Measurements from ENCODE around the gene FADS2.
A peak's percentile ranks its signal among the peaks of the same experiment; 100 is the strongest.

FADS2 gene

DNA sequence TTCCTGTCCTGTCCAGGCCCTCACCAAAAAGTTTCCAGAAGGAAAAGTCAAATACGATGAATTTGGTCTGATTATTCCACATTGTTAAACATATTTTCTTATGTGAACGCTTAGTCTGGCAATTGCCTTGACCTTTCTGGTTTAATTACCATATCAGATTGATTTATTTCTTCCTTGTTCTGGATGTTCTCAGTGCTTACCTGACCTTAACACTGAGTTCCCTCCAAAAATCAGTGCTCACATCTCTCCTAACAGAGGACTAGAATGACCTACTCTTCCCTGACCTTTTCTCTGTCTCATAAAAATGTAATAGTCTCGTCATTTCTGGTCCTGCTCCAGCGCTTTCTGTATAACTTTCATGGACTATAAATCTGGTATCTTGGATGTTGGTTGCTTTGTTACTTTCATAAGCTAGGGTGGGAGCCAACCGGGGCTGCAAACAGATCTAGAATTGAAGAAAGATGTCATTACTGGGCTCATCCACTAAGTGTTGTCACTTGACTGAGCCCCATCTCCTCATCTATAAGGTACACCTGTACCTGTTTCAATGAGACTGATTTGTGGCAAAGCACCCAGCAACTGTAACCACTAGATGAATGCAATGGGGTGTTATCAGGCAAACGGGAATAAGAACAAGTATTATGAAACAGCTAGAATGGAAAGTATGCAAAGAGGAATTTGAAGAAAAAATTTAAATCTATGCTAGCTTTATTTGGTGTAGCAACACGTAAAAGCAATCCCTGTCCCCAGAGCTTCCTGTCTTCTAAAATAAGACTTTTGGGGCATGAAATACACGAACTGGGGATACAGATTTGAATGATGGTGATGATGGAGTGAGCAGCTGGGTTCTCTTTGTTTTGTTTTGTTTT is 2.4 kb downstream of the FADS2 start:
- no peak for DNase-seq (ENCODE audit: insufficient read length)
- FAIRE-seq, result peak; percentile 46
- TF ChIP-seq POLR2A (IDR thresholded peaks at IDR 0.05; ENCODE audit: low read depth, low read length) (no peak), POLR2AphosphoS5 (IDR thresholded peaks at IDR 0.05; ENCODE audit: low read depth, low read length) (no peak), TAF1 (IDR thresholded peaks at IDR 0.05; ENCODE audit: borderline replicate concordance, low read depth, low read length) (no peak)

DNA sequence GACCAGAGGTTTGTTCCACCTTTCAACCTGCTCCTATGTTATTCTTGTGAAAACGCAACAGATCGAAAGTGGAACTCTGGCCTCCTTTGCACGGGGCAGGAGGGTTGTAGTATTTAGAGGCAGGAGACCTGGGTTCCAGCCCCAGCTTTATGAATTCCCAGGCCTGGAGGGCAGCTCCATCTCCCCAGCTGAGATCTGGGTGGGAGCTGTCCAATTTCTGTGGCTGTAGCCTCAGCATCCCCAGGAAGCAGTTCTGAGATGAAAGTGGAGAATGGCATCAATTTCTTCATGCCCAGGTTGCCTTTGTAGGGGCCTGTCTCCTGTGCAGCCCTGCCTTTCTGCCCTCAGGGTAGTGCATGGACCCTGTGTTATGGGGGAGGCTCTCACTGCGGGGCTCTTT is 4.1 kb downstream of the FADS2 start:
- FAIRE-seq (no peak), DNase-seq (ENCODE audit: insufficient read length) (no peak)
- TF ChIP-seq POLR2AphosphoS5 (IDR thresholded peaks at IDR 0.05; ENCODE audit: low read depth, low read length), result no peak
- TF ChIP-seq TAF1 (IDR thresholded peaks at IDR 0.05; ENCODE audit: borderline replicate concordance, low read depth, low read length), result no peak
- no peak for TF ChIP-seq POLR2A (IDR thresholded peaks at IDR 0.05; ENCODE audit: low read depth, low read length)

DNA sequence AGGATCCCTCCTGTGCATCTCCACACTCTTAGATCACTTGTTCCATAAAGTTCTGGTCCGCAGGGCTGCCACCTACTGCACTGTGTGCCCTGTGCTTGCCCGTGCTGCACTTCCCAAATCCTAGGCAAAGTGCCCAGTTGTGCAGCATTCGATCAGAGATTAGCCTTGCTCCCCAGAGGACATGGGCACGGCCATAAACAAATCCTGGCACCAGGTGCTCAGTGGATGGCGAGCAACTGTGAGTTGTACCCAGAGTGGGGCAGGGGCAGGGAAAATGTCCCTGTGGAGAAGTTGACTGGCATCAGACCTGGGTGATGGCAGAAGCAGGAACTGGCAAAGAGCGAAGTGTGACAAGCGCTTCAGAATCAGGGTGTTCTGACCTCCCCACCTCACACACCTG is 4.7 kb downstream of the FADS2 start:
- FAIRE-seq (no peak), DNase-seq (ENCODE audit: insufficient read length) (no peak)

DNA sequence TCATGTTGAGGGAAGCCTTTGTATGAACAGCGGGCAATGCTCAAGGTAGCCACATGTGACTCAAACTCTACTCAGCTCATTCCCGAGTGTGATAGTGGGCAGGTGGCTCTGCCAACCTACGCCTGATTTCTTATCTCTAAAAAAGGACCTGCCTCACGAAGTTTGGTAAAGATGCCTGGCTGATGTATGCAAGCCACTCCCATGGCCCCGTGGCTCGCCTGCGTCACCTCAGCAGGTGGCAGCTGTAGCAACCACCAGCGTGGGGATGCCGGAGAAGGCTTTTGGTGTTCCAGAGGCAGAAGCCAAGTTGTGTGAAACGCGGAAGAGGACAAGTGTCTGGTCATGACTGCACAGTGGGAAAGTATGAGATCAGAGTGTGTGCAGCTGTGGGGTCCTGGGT is 5.4 kb downstream of the FADS2 start:
- FAIRE-seq, result no peak
- DNase-seq (ENCODE audit: insufficient read length), result no peak
- TF ChIP-seq POLR2AphosphoS5 (IDR thresholded peaks at IDR 0.05; ENCODE audit: low read depth, low read length) (no peak), TAF1 (IDR thresholded peaks at IDR 0.05; ENCODE audit: borderline replicate concordance, low read depth, low read length) (no peak), POLR2A (IDR thresholded peaks at IDR 0.05; ENCODE audit: low read depth, low read length) (no peak)

More for the DNA sequence above, 4.7 kb downstream of the FADS2 start:
- no peak for TF ChIP-seq TAF1 (IDR thresholded peaks at IDR 0.05; ENCODE audit: borderline replicate concordance, low read depth, low read length)
- TF ChIP-seq POLR2A (IDR thresholded peaks at IDR 0.05; ENCODE audit: low read depth, low read length), result no peak
- TF ChIP-seq POLR2AphosphoS5 (IDR thresholded peaks at IDR 0.05; ENCODE audit: low read depth, low read length), result no peak

DNA sequence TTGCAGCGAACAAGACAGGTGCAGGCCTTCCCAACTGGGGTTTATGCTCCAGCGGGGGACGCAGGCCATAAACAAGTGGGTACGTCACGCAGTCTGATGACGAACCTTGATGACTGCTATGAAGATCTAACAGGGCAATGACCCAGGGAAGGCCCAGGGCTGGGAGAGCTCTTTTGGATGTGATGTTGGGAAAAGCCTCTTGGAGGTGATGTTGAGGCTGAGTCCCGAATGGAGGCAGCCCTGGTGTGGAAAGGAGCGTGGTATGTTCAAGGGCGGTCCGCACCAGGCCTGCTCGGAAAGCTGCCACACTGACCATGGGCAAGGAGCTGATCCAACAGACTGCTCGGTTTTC is 5.8 kb downstream of the FADS2 start:
- TF ChIP-seq TAF1 (IDR thresholded peaks at IDR 0.05; ENCODE audit: borderline replicate concordance, low read depth, low read length) (no peak), POLR2AphosphoS5 (IDR thresholded peaks at IDR 0.05; ENCODE audit: low read depth, low read length) (no peak), POLR2A (IDR thresholded peaks at IDR 0.05; ENCODE audit: low read depth, low read length) (no peak)
- DNase-seq (ENCODE audit: insufficient read length), result no peak
- FAIRE-seq, result peak; percentile 51

DNA sequence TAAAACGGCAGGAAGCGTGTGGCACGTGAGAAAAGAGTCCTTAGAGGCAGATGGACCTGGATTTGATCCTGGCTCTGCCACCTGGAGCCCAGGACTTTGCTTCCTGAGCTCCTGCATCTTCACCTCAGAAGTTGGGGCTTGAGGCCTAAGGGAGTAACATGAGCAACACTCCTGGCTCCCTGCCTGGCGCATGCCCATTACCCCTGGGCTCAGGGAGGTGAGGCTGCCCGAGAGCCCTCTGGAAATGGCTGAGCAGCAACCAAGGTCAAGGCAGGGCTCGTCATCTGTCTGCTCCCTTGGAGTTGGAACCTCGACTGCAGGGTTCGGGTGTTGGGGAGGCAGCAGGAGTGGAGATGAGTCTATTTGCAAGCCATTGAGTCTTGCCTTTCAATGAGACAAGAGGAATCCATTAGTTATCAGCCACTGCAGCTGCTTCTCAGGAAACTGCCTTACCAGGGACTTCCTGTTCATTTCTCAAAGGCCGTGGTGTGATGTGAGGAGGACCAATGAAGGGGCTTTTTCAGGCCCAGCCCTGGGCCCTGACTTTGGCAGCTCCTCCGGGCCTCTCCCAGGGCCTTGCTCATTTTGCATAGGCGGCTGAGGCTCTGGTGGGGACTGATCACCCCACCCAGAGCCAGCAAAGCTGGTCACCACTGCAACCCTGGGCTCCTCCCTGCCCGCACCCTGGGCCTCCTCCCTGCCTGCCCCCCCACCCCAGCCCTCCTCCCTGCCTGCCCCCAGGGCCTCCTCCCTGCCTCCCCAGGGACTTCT is 6.4 kb downstream of the FADS2 start:
- DNase-seq (ENCODE audit: insufficient read length), result peak; percentile 88
- TF ChIP-seq POLR2A (IDR thresholded peaks at IDR 0.05; ENCODE audit: low read depth, low read length) (peak; percentile 72), TAF1 (IDR thresholded peaks at IDR 0.05; ENCODE audit: borderline replicate concordance, low read depth, low read length) (no peak), POLR2AphosphoS5 (IDR thresholded peaks at IDR 0.05; ENCODE audit: low read depth, low read length) (peak; percentile 88)
- FAIRE-seq, result peak; percentile 93

DNA sequence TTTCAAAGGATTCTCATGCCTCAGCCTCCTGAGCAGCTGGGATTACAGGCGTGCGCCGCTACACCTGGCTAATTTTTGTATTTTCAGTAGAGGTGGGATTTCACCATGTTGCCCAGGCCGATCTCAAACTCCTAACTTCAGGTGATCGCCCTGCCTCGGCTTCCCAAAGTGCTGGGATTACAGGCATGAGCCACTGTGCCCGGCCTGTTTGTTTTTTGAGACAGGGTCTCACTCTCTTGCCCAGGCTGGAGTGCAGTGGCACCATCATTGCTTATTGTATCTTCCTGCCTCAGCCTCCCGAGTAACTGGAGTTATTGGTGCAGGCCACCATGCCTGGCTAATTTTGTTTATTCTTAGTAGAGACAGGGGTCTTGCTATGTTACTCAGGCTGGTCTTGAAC is 8.1 kb downstream of the FADS2 start:
- no peak for TF ChIP-seq POLR2A (IDR thresholded peaks at IDR 0.05; ENCODE audit: low read depth, low read length)
- TF ChIP-seq POLR2AphosphoS5 (IDR thresholded peaks at IDR 0.05; ENCODE audit: low read depth, low read length), result no peak
- no peak for TF ChIP-seq TAF1 (IDR thresholded peaks at IDR 0.05; ENCODE audit: borderline replicate concordance, low read depth, low read length)
- no peak for FAIRE-seq
- no peak for DNase-seq (ENCODE audit: insufficient read length)

DNA sequence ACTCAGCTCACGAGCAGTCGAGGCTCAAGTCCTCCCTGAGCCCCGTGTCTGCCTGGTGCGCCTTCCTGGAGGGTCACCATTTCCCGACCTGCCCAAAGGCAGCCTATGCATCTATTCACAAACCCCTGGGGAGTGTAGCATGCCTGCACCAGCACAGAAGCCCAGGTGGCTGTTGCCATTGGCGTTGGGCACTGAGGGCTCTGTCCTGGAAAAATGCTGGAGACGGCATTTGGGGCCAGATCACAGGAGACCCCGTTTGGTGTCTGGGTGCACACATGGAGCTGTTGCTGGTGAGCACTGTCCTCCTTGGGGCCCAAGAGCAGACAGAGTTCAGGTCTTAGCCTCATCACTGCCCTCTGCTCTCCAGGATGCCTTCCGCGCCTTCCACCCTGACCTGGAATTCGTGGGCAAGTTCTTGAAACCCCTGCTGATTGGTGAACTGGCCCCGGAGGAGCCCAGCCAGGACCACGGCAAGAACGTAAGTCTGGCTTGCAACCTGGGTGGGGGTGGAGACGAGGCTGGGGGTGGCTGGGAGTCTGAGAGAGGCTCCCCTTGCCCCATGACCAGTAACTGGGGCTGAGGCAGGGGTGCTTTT is 9.4 kb downstream of the FADS2 start:
- TF ChIP-seq TAF1 (IDR thresholded peaks at IDR 0.05; ENCODE audit: borderline replicate concordance, low read depth, low read length) (no peak), POLR2A (IDR thresholded peaks at IDR 0.05; ENCODE audit: low read depth, low read length) (no peak), POLR2AphosphoS5 (IDR thresholded peaks at IDR 0.05; ENCODE audit: low read depth, low read length) (no peak)
- DNase-seq (ENCODE audit: insufficient read length) (no peak), FAIRE-seq (no peak)

DNA sequence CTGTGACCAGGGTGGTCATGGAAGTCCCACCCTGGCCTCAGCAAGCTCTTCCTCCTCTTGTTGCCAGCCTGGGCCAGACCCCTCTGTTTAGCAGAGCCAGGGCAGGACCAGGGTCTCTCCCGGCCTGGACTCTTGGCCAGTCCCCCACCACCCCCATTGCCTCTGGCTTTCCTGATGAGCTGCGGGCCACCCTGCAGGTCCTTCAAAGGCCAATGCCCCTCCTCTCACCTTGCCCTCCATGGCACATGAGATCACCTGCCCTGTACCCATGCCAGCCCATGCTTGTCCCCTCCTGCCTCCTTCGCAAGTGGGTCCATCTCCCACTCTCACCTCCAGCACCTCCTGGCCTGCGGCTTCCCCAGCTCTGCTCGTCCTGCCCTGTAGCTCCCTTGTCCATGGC is 10.4 kb downstream of the FADS2 start:
- DNase-seq (ENCODE audit: insufficient read length) (no peak), FAIRE-seq (no peak)
- TF ChIP-seq TAF1 (IDR thresholded peaks at IDR 0.05; ENCODE audit: borderline replicate concordance, low read depth, low read length), result no peak
- no peak for TF ChIP-seq POLR2AphosphoS5 (IDR thresholded peaks at IDR 0.05; ENCODE audit: low read depth, low read length)
- no peak for TF ChIP-seq POLR2A (IDR thresholded peaks at IDR 0.05; ENCODE audit: low read depth, low read length)

DNA sequence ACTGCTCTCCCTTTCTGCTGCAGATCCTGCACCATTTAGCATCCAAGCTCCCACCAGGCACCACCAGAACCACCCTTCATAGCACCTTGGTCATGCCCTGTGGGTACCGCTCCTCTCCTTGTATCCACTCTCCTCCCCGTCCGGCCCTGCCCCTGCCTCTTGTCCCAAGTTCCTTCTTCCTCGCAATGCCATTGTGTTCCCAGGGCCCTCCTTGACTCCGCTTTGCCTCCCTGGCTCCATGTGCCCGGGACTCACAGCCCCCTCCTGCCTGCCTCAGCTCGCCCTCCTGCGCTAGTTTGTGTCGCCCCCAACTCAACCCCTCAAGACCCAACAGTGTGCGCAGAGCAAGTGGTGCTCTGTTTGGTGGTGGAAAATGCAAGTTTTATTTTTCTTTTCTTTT is 10.8 kb downstream of the FADS2 start:
- no peak for FAIRE-seq
- no peak for DNase-seq (ENCODE audit: insufficient read length)
- TF ChIP-seq POLR2A (IDR thresholded peaks at IDR 0.05; ENCODE audit: low read depth, low read length), result no peak
- TF ChIP-seq TAF1 (IDR thresholded peaks at IDR 0.05; ENCODE audit: borderline replicate concordance, low read depth, low read length), result no peak
- TF ChIP-seq POLR2AphosphoS5 (IDR thresholded peaks at IDR 0.05; ENCODE audit: low read depth, low read length), result no peak

DNA sequence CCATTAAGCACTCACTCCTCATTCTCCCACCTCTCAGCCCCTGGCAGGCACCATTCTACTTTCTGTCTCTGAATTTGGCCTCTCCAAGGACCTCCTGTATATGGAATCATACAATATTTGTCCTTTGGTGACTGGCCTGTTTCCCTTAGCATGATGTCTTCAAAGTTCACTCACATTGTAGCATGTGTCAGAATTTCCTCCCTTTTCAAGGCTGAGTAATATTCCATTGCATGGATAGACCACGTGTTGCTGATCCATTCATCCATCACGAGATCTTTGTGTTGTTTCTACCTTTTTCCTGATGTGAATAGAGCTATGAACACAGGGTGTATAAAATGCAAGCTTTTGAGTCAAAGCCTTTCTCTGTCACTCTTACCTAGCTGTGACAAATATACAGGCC is 11.6 kb downstream of the FADS2 start:
- TF ChIP-seq POLR2AphosphoS5 (IDR thresholded peaks at IDR 0.05; ENCODE audit: low read depth, low read length) (no peak), TAF1 (IDR thresholded peaks at IDR 0.05; ENCODE audit: borderline replicate concordance, low read depth, low read length) (no peak), POLR2A (IDR thresholded peaks at IDR 0.05; ENCODE audit: low read depth, low read length) (no peak)
- FAIRE-seq, result no peak
- DNase-seq (ENCODE audit: insufficient read length), result no peak

Data from GM12892 (cell line).